Endodermal cell (in vitro differentiated cells): ENCODE measurements around the gene ITIH5. TPM values are rescaled to one million over a fixed set of nuclear protein-coding genes. Genes with fewer than 3 reads are reported as not detected.

Experiments
- DNase-seq: peaks from one replicate; pipeline ENCODE4 v3.0.0-alpha.2; 2017
- H3K27ac ChIP-seq: 2 replicates; pipeline ENCODE4 v1.5.1; 2013; ENCODE audit warnings: mild to moderate bottlenecking, low read depth, low read length, moderate library complexity
- H3K27me3 ChIP-seq: 2 replicates; pipeline ENCODE4 v1.6.1; 2013; ENCODE audit warnings: mild to moderate bottlenecking, low read length, moderate library complexity; ENCODE audit not compliant: insufficient read depth, control insufficient read depth, poor library complexity, severe bottlenecking
- H3K36me3 ChIP-seq: 2 replicates; pipeline ENCODE4 v1.7.0; 2013; ENCODE audit warnings: mild to moderate bottlenecking, low read length, moderate library complexity; ENCODE audit not compliant: control insufficient read depth, insufficient read depth
- H3K4me1 ChIP-seq: one replicate; pipeline ENCODE4 v1.7.0; 2013; ENCODE audit warnings: low read length; ENCODE audit not compliant: control insufficient read depth, insufficient read depth
- H3K4me3 ChIP-seq: 2 replicates; pipeline ENCODE4 v1.5.1; 2013; ENCODE audit warnings: mild to moderate bottlenecking, low read length, moderate library complexity
- H3K9ac ChIP-seq: 2 replicates; pipeline ENCODE4 v1.6.1; 2013; ENCODE audit warnings: mild to moderate bottlenecking, low read length, moderate library complexity; ENCODE audit not compliant: poor library complexity, severe bottlenecking; ENCODE audit errors: extremely low read depth
- H3K9me3 ChIP-seq: 2 replicates; pipeline ENCODE4 v1.6.1; 2013; ENCODE audit warnings: mild to moderate bottlenecking, low read length, moderate library complexity; ENCODE audit not compliant: control insufficient read depth
- H3K27ac Mint-ChIP-seq: 2 replicates; pipeline ENCODE4 v1.8.0; 2020; ENCODE audit warnings: mixed read lengths
- H3K27me3 Mint-ChIP-seq: 2 replicates; pipeline ENCODE4 v1.8.0; 2021; ENCODE audit warnings: mild to moderate bottlenecking, mixed read lengths; ENCODE audit not compliant: insufficient read depth
- H3K36me3 Mint-ChIP-seq: 2 replicates; pipeline ENCODE4 v1.8.0; 2020; ENCODE audit warnings: low read depth, mixed read lengths
- H3K4me1 Mint-ChIP-seq: 2 replicates; pipeline ENCODE4 v1.8.0; 2020; ENCODE audit warnings: mixed read lengths
- H3K4me3 Mint-ChIP-seq: 2 replicates; pipeline ENCODE4 v1.8.0; 2020; ENCODE audit warnings: mild to moderate bottlenecking, moderate library complexity, mixed read lengths
- H3K9me3 Mint-ChIP-seq: 2 replicates; pipeline ENCODE4 v1.8.0; 2020; ENCODE audit warnings: mild to moderate bottlenecking, mixed read lengths
- WGBS, 2 experiments: methylation state at CpG; one replicate each; pipeline versions ENCODE4 v1.1.5 to v1.1.7; 2013; ENCODE audit warnings: missing lambda C conversion rate in 2 of 2, mixed read lengths in 1 of 2; ENCODE audit not compliant: insufficient coverage in 1 of 2, insufficient read length in 1 of 2; 5-methylcytosine and 5-hydroxymethylcytosine counted together
- total RNA-seq, 2 donors: library from RNA; stranded (reverse); fragmentation: NEBNext Ultra II Directional in 1 of 2; extraction: Animal tissue kit (Norgen Biotek cat#: 25700) in 1 of 2; gene quantifications; 2 replicates in 1 of 2; 3 replicates in 1 of 2; pipeline ENCODE4 v1.2.1, GENCODE V29; 2021
- TF ChIP-seq, protein P1 (sequence below): fragments of 200-600 bp; sonication (generic); conservative IDR thresholded peaks from 2 replicates; pipeline ENCODE4 v1.5.0; 2021; ENCODE audit warnings: antibody characterized with exemption, mild to moderate bottlenecking

ITIH5 gene
- total RNA-seq, 2 donors from 2014 or later, result 2.9 to 5.3 TPM

DNA sequence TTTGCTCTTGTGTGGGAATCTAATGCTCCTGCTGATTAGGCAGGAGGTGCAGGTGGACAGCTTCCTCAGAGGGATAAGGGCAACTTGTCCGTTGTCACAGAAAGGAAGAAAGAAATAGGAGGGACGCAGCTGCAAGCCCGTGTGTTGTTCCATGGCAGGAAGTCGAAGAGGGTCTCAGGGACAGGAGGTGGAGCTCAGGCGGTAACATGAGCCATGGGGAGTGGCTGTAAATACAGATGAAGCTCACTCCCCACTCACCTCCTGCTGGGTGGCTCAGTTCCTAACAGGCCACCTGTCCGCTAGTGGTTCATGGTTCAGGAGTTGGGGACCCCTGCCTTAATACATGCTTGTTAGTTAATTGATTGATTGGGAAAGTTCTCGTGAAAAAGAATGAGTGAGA, 154.3 kb downstream of the ITIH5 start:
- Histone ChIP-seq H3K9me3 (peaks cover 37% of the 10 kb centered on the region), H3K36me3 (no peaks in the 10 kb centered on the region), H3K4me3 (no peak overlapping the region), H3K27me3 (peaks cover 7% of the 10 kb centered on the region), H3K9ac (no peak overlapping the region), H3K27ac (no peak overlapping the region), H3K4me1 (peaks cover 9% of the 10 kb centered on the region)
- Mint-ChIP-seq H3K27me3 (peaks cover 12% of the 10 kb centered on the region), H3K4me1 (peaks cover 15% of the 10 kb centered on the region), H3K27ac (no peak overlapping the region), H3K9me3 (peaks cover 35% of the 10 kb centered on the region), H3K4me3 (no peak overlapping the region), H3K36me3 (peaks cover 3% of the 10 kb centered on the region)
- DNase-seq, result peak; percentile 66
- WGBS, 2 experiments, result 88 to 90% methylated on average over 2 to 7 of the region's 7 CpGs
- TF ChIP-seq, protein P1, sequence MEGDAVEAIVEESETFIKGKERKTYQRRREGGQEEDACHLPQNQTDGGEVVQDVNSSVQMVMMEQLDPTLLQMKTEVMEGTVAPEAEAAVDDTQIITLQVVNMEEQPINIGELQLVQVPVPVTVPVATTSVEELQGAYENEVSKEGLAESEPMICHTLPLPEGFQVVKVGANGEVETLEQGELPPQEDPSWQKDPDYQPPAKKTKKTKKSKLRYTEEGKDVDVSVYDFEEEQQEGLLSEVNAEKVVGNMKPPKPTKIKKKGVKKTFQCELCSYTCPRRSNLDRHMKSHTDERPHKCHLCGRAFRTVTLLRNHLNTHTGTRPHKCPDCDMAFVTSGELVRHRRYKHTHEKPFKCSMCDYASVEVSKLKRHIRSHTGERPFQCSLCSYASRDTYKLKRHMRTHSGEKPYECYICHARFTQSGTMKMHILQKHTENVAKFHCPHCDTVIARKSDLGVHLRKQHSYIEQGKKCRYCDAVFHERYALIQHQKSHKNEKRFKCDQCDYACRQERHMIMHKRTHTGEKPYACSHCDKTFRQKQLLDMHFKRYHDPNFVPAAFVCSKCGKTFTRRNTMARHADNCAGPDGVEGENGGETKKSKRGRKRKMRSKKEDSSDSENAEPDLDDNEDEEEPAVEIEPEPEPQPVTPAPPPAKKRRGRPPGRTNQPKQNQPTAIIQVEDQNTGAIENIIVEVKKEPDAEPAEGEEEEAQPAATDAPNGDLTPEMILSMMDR, result no peak

- 97% methylated on average over 4 to 6 of the region's 6 CpGs for WGBS, 2 experiments
- Histone ChIP-seq H3K27ac (no peak overlapping the region), H3K9me3 (peaks cover 37% of the 10 kb centered on the region), H3K4me1 (peaks cover 9% of the 10 kb centered on the region), H3K9ac (no peak overlapping the region), H3K36me3 (no peaks in the 10 kb centered on the region), H3K27me3 (peaks cover 9% of the 10 kb centered on the region), H3K4me3 (no peak overlapping the region)
- TF ChIP-seq, protein P1, result no peak
- H3K4me3 Mint-ChIP-seq, result no peak overlapping the region
- peaks cover 3% of the 10 kb centered on the region for H3K36me3 Mint-ChIP-seq
- no peak overlapping the region for H3K27ac Mint-ChIP-seq
- peaks cover 15% of the 10 kb centered on the region for H3K27me3 Mint-ChIP-seq
- H3K4me1 Mint-ChIP-seq, result peaks cover 15% of the 10 kb centered on the region
- H3K9me3 Mint-ChIP-seq, result peaks cover 35% of the 10 kb centered on the region
- DNase-seq, result no peak
These were observed 155.2 kb downstream of the ITIH5 start for GRCh38 chr10:7511612-7512011.

Other genes starting within 250 kb of the ITIH5 start
- gene ITIH2, start 36.4 kb upstream of the ITIH5 start, total RNA-seq, result not detected
- gene KIN, start 121.0 kb upstream of the ITIH5 start, total RNA-seq, result 10 to 100 TPM; 17.9 TPM
- 100 to 1,000 TPM; 248 to 287 TPM for gene ATP5F1C, start 121.2 kb upstream of the ITIH5 start, total RNA-seq
- 10 to 100 TPM in 1 of 2 donors, 1 to 10 TPM in 1; 9.9 to 10.0 TPM for gene TAF3, start 151.5 kb upstream of the ITIH5 start, total RNA-seq